HFF-Myc (cell line): ENCODE data around the gene PTPRH.

Source experiments
- DNase-seq: peaks from one replicate; pipeline ENCODE4 v3.0.0-alpha.2; 2011; ENCODE audit warnings: low read depth; ENCODE audit errors: extremely low read depth
- H3K4me3 ChIP-seq: replicated peaks from 2 replicates; pipeline ENCODE4 v1.5.1; 2011; ENCODE audit warnings: low read depth, mild to moderate bottlenecking, control low read depth, low read length
- CTCF ChIP-seq: IDR thresholded peaks from 2 replicates; pipeline ENCODE4 v1.5.1; 2012; ENCODE audit warnings: mild to moderate bottlenecking, low read depth, low read length, control low read depth; ENCODE audit errors: missing control alignments

The PTPRH gene

GRCh38 chr19:55224038-55224665 lies 14.9 kb upstream of the PTPRH start:
- DNase-seq, result no peak
- no peak overlapping the region for H3K4me3 ChIP-seq
- TF ChIP-seq CTCF, result no peak

GRCh38 chr19:55223291-55224037 lies 14.2 kb upstream of the PTPRH start:
- DNase-seq, result no peak
- no peak for TF ChIP-seq CTCF
- no peak overlapping the region for H3K4me3 ChIP-seq

GRCh38 chr19:55220525-55220924 lies 11.2 kb upstream of the PTPRH start:
- DNase-seq, result no peak
- TF ChIP-seq CTCF, result no peak
- H3K4me3 ChIP-seq, result no peak overlapping the region

- peak; percentile 98 for DNase-seq
- TF ChIP-seq CTCF, result no peak
- peak overlapping the region; percentile 43 for H3K4me3 ChIP-seq
These were observed 7.3 kb upstream of the PTPRH start for GRCh38 chr19:55216461-55217198.

GRCh38 chr19:55213547-55213946 lies 4.2 kb upstream of the PTPRH start:
- DNase-seq, result no peak
- TF ChIP-seq CTCF, result no peak
- H3K4me3 ChIP-seq, result no peak overlapping the region

- DNase-seq, result no peak
- H3K4me3 ChIP-seq, result no peak overlapping the region
- peak; percentile 54 for TF ChIP-seq CTCF
These were observed 3.1 kb upstream of the PTPRH start for GRCh38 chr19:55212447-55212846.
